Ectodermal cell (in vitro differentiated cells): ENCODE data around the gene PHF24.
"Not testable (repeated sequence)": the region's sequence is repeated elsewhere in the genome, so short reads cannot be mapped to it uniquely, and the experiment has no call there.

Source experiments
- H3K27ac ChIP-seq: 2 replicates; pipeline ENCODE4 v1.7.0; 2013; ENCODE audit warnings: mild to moderate bottlenecking, low read depth, low read length; ENCODE audit not compliant: insufficient read depth, poor library complexity, severe bottlenecking
- H3K27me3 ChIP-seq: 2 replicates; pipeline ENCODE4 v1.7.0; 2013; ENCODE audit warnings: mild to moderate bottlenecking, low read length; ENCODE audit not compliant: insufficient read depth, control insufficient read depth, poor library complexity, severe bottlenecking
- H3K36me3 ChIP-seq: one replicate; pipeline ENCODE4 v1.7.0; 2013; ENCODE audit warnings: low read length; ENCODE audit not compliant: control insufficient read depth, insufficient read depth
- H3K4me1 ChIP-seq: one replicate; pipeline ENCODE4 v1.7.0; 2013; ENCODE audit warnings: low read length; ENCODE audit not compliant: control insufficient read depth, insufficient read depth
- H3K4me3 ChIP-seq: 2 replicates; pipeline ENCODE4 v1.7.0; 2013; ENCODE audit warnings: low read depth, low read length, control low read depth; ENCODE audit not compliant: insufficient read depth
- H3K9me3 ChIP-seq: 2 replicates; pipeline ENCODE4 v1.7.0; 2013; ENCODE audit warnings: mild to moderate bottlenecking, low read length, moderate library complexity; ENCODE audit not compliant: control insufficient read depth
- WGBS, 2 experiments: methylation state at CpG; one replicate each; pipeline ENCODE4 v1.1.7; 2013; ENCODE audit warnings: missing lambda C conversion rate in 2 of 2; 5-methylcytosine and 5-hydroxymethylcytosine counted together

PHF24 gene

GRCh38 chr9:34997379-34997781 lies 39.3 kb downstream of the PHF24 start:
- H3K4me3 ChIP-seq = no peak overlapping the region
- H3K4me1 ChIP-seq = peaks cover 25% of the 10 kb centered on the region
- no peak overlapping the region for H3K27ac ChIP-seq
- H3K9me3 ChIP-seq = no peaks in the 10 kb centered on the region
- H3K27me3 ChIP-seq = no peaks in the 10 kb centered on the region
- peaks cover 24% of the 10 kb centered on the region for H3K36me3 ChIP-seq

- WGBS, 2 experiments = 84 to 96% methylated on average over 3 of the region's 3 CpGs
- peaks cover 24% of the 10 kb centered on the region for H3K36me3 ChIP-seq
- H3K9me3 ChIP-seq = no peaks in the 10 kb centered on the region
- no peaks in the 10 kb centered on the region for H3K27me3 ChIP-seq
- H3K4me3 ChIP-seq = no peak overlapping the region
- H3K27ac ChIP-seq = no peak overlapping the region
- H3K4me1 ChIP-seq = peaks cover 20% of the 10 kb centered on the region
Measured at GRCh38 chr9:34998266-34998665, 40.2 kb downstream of the PHF24 start.

- Histone ChIP-seq H3K4me3 (no peak overlapping the region), H3K27ac (no peak overlapping the region), H3K4me1 (peaks cover 7% of the 10 kb centered on the region), H3K9me3 (no peaks in the 10 kb centered on the region), H3K27me3 (no peaks in the 10 kb centered on the region), H3K36me3 (peaks cover 24% of the 10 kb centered on the region)
- WGBS, 2 experiments = 96% methylated on average over 2 of the region's 2 CpGs
Measured at GRCh38 chr9:34999576-34999975, 41.5 kb downstream of the PHF24 start.

- WGBS, 2 experiments = 90 to 94% methylated on average over 6 of the region's 6 CpGs
- Histone ChIP-seq H3K4me3 (no peak overlapping the region), H3K36me3 (peaks cover 22% of the 10 kb centered on the region), H3K27me3 (no peaks in the 10 kb centered on the region), H3K9me3 (no peaks in the 10 kb centered on the region), H3K27ac (no peak overlapping the region), H3K4me1 (no peaks in the 10 kb centered on the region)
Measured at GRCh38 chr9:35000535-35001284, 42.6 kb downstream of the PHF24 start.

- no peak overlapping the region for H3K4me3 ChIP-seq
- WGBS, 2 experiments = 81 to 85% methylated on average over 2 of the region's 2 CpGs
- no peak overlapping the region for H3K27ac ChIP-seq
- no peaks in the 10 kb centered on the region for H3K4me1 ChIP-seq
- H3K9me3 ChIP-seq = no peaks in the 10 kb centered on the region
- H3K27me3 ChIP-seq = no peaks in the 10 kb centered on the region
- peaks cover 16% of the 10 kb centered on the region for H3K36me3 ChIP-seq
Measured at GRCh38 chr9:35001285-35001677, 43.2 kb downstream of the PHF24 start.

- H3K4me3 ChIP-seq = no peak overlapping the region
- 94 to 96% methylated on average over 2 of the region's 2 CpGs for WGBS, 2 experiments
Measured at GRCh38 chr9:35001803-35002502, 43.9 kb downstream of the PHF24 start.

GRCh38 chr9:35002623-35003022 lies 44.5 kb downstream of the PHF24 start:
- Histone ChIP-seq H3K4me3 (no peak overlapping the region), H3K4me1 (no peaks in the 10 kb centered on the region), H3K9me3 (no peaks in the 10 kb centered on the region), H3K27ac (no peak overlapping the region), H3K27me3 (no peaks in the 10 kb centered on the region), H3K36me3 (peaks cover 5% of the 10 kb centered on the region)

More at GRCh38 chr9:35001803-35002502, 43.9 kb downstream of the PHF24 start:
- Histone ChIP-seq H3K4me1 (no peaks in the 10 kb centered on the region), H3K36me3 (peaks cover 9% of the 10 kb centered on the region), H3K9me3 (no peaks in the 10 kb centered on the region), H3K27me3 (no peaks in the 10 kb centered on the region), H3K27ac (no peak overlapping the region)

GRCh38 chr9:35004299-35004698 lies 46.2 kb downstream of the PHF24 start:
- H3K27ac ChIP-seq, H3K9me3 ChIP-seq, H3K27me3 ChIP-seq, H3K36me3 ChIP-seq, H3K4me3 ChIP-seq, H3K4me1 ChIP-seq: not testable (repeated sequence)
- 88% methylated on average over 14 of the region's 14 CpGs for WGBS, 2 experiments

GRCh38 chr9:35010351-35010958 lies 52.4 kb downstream of the PHF24 start:
- no peaks in the 10 kb centered on the region for H3K4me1 ChIP-seq
- WGBS, 2 experiments = 92 to 95% methylated on average over 3 of the region's 3 CpGs
- H3K9me3 ChIP-seq = no peaks in the 10 kb centered on the region
- H3K4me3 ChIP-seq = no peak overlapping the region
- no peak overlapping the region for H3K27ac ChIP-seq
- peaks cover 3% of the 10 kb centered on the region for H3K36me3 ChIP-seq
- no peaks in the 10 kb centered on the region for H3K27me3 ChIP-seq

GRCh38 chr9:35014517-35014916 lies 56.4 kb downstream of the PHF24 start:
- Histone ChIP-seq H3K27ac (no peak overlapping the region), H3K4me3 (no peak overlapping the region), H3K36me3 (peaks cover 3% of the 10 kb centered on the region), H3K4me1 (no peaks in the 10 kb centered on the region), H3K27me3 (no peaks in the 10 kb centered on the region), H3K9me3 (no peaks in the 10 kb centered on the region)
- WGBS, 2 experiments = 77% methylated on average over 2 of the region's 2 CpGs
